ENCODE measurements around the gene LCE7A. TPM values are rescaled to one million over a fixed set of nuclear protein-coding genes. Genes with fewer than 3 reads are reported as not detected.

The LCE7A gene
- polyA plus RNA-seq, 1 donor from 2014 or later = not detected

DNA sequence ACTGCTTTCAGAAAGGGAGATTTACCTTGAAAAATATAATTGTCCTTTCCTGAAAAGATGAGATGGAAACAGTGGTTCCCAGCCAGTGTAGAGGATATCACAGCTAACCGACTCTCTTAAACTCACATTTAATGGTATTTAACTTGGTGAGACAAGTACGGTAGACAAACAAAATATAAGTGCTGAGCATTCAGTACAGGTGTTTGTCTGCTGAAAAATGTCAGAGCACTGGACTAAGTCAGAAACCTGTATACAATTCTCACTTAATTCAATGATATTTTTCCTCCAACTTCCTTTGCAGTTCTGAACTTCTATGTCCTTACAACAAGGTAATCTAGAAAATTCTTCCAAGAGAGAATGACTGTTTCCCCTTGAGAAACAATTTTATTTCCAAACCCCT, 48.1 kb upstream of the LCE7A start, which contains the start of gene LCE1B:
LCE1B (plus strand) TSS at position 301 of the 400 bp plus-strand sequence. CDS start 476 bp downstream, outside the sequence.
- H3K27ac ChIP-seq (ENCODE audit: low read length) = no peak within 1 kb of the TSS
- no peaks in the 10 kb centered on the region for H3K27me3 ChIP-seq (ENCODE audit: insufficient read depth, low read depth, low read length)
- H3K9me2 ChIP-seq (ENCODE audit: insufficient read depth, low read length) = no peaks in the 10 kb centered on the region
- H3K4me3 ChIP-seq (ENCODE audit: low read length) = no peak within 1 kb of the TSS
- no peaks in the 10 kb centered on the region for H3K79me2 ChIP-seq (replicated peaks; ENCODE audit: insufficient read depth, low read length)
- no peaks in the 10 kb centered on the region for H4K20me1 ChIP-seq (ENCODE audit: insufficient read depth)
- H3K36me3 ChIP-seq (ENCODE audit: insufficient read depth, low read length) = no peaks in the 10 kb centered on the region
- no peaks in the 10 kb centered on the region for H3K9me3 ChIP-seq (ENCODE audit: low read length)
- H3K9ac ChIP-seq (ENCODE audit: low read length) = no peak within 1 kb of the TSS
- TF ChIP-seq, protein P1, sequence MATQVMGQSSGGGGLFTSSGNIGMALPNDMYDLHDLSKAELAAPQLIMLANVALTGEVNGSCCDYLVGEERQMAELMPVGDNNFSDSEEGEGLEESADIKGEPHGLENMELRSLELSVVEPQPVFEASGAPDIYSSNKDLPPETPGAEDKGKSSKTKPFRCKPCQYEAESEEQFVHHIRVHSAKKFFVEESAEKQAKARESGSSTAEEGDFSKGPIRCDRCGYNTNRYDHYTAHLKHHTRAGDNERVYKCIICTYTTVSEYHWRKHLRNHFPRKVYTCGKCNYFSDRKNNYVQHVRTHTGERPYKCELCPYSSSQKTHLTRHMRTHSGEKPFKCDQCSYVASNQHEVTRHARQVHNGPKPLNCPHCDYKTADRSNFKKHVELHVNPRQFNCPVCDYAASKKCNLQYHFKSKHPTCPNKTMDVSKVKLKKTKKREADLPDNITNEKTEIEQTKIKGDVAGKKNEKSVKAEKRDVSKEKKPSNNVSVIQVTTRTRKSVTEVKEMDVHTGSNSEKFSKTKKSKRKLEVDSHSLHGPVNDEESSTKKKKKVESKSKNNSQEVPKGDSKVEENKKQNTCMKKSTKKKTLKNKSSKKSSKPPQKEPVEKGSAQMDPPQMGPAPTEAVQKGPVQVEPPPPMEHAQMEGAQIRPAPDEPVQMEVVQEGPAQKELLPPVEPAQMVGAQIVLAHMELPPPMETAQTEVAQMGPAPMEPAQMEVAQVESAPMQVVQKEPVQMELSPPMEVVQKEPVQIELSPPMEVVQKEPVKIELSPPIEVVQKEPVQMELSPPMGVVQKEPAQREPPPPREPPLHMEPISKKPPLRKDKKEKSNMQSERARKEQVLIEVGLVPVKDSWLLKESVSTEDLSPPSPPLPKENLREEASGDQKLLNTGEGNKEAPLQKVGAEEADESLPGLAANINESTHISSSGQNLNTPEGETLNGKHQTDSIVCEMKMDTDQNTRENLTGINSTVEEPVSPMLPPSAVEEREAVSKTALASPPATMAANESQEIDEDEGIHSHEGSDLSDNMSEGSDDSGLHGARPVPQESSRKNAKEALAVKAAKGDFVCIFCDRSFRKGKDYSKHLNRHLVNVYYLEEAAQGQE (IDR thresholded peaks at IDR 0.05; ENCODE audit: borderline replicate concordance) = no peak
- TF ChIP-seq EP300 (conservative IDR thresholded peaks at IDR 0.05; ENCODE audit: poor library complexity, severe bottlenecking) (no peak), EZH2 (IDR thresholded peaks at IDR 0.05; ENCODE audit: borderline replicate concordance, insufficient read depth, low read length, poor library complexity, severe bottlenecking) (no peak), TAF1 (IDR thresholded peaks at IDR 0.05; ENCODE audit: low read depth) (no peak), MXI1 (conservative IDR thresholded peaks at IDR 0.05; ENCODE audit: poor library complexity, severe bottlenecking) (no peak), SMC3 (conservative IDR thresholded peaks at IDR 0.05; ENCODE audit: poor library complexity) (no peak), POLR2AphosphoS5 (IDR thresholded peaks at IDR 0.05) (no peak), RAD21 (conservative IDR thresholded peaks at IDR 0.05) (no peak)
- TF ChIP-seq, protein P2, sequence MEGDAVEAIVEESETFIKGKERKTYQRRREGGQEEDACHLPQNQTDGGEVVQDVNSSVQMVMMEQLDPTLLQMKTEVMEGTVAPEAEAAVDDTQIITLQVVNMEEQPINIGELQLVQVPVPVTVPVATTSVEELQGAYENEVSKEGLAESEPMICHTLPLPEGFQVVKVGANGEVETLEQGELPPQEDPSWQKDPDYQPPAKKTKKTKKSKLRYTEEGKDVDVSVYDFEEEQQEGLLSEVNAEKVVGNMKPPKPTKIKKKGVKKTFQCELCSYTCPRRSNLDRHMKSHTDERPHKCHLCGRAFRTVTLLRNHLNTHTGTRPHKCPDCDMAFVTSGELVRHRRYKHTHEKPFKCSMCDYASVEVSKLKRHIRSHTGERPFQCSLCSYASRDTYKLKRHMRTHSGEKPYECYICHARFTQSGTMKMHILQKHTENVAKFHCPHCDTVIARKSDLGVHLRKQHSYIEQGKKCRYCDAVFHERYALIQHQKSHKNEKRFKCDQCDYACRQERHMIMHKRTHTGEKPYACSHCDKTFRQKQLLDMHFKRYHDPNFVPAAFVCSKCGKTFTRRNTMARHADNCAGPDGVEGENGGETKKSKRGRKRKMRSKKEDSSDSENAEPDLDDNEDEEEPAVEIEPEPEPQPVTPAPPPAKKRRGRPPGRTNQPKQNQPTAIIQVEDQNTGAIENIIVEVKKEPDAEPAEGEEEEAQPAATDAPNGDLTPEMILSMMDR (IDR thresholded peaks at IDR 0.05; ENCODE audit: poor library complexity, severe bottlenecking) = no peak
- H3F3A ChIP-seq (ENCODE audit: insufficient read depth, low read length, poor library complexity, severe bottlenecking) = no peaks in the 10 kb centered on the region
- no peak within 1 kb of the TSS for H2AFZ ChIP-seq (ENCODE audit: low read depth, low read length)
- H3K4me2 ChIP-seq (ENCODE audit: low read length) = no peak within 1 kb of the TSS

DNA sequence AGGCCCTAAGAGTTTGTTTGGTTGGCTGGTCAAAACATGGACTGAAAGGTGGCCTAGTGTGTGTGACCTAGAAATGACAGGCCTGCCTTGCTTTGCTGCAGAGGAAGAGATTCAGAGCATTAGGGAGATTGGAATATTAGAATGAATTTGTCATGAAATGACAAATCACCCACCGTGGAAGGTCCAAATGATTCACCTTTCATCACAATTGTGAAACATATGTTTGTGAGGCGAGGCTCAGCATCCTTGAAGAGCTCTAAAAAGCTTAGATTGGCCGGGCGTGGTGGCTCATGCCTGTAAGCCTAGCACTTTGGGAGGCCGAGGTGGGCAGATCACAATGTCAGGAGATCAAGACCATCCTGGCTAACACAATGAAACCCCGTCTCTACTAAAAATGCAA, 42.5 kb upstream of the LCE7A start:
- H3K9me3 ChIP-seq (ENCODE audit: low read length) = no peaks in the 10 kb centered on the region
- no peaks in the 10 kb centered on the region for H3K36me3 ChIP-seq (ENCODE audit: insufficient read depth, low read length)

More for the DNA sequence above, 42.5 kb upstream of the LCE7A start:
- no peaks in the 10 kb centered on the region for H3K79me2 ChIP-seq (replicated peaks; ENCODE audit: insufficient read depth, low read length)
- no peak for TF ChIP-seq EZH2 (IDR thresholded peaks at IDR 0.05; ENCODE audit: borderline replicate concordance, insufficient read depth, low read length, poor library complexity, severe bottlenecking)
- TF ChIP-seq, protein P1 (IDR thresholded peaks at IDR 0.05; ENCODE audit: borderline replicate concordance) = no peak
- TF ChIP-seq POLR2AphosphoS5 (IDR thresholded peaks at IDR 0.05) = no peak
- no peak for TF ChIP-seq RAD21 (conservative IDR thresholded peaks at IDR 0.05)
- TF ChIP-seq TAF1 (IDR thresholded peaks at IDR 0.05; ENCODE audit: low read depth) = no peak
- H3K4me3 ChIP-seq (ENCODE audit: low read length) = no peak overlapping the region
- no peak overlapping the region for H3K9ac ChIP-seq (ENCODE audit: low read length)
- no peaks in the 10 kb centered on the region for H3F3A ChIP-seq (ENCODE audit: insufficient read depth, low read length, poor library complexity, severe bottlenecking)
- H3K27ac ChIP-seq (ENCODE audit: low read length) = no peak overlapping the region
- H4K20me1 ChIP-seq (ENCODE audit: insufficient read depth) = no peaks in the 10 kb centered on the region
- no peak overlapping the region for H3K4me2 ChIP-seq (ENCODE audit: low read length)
- no peaks in the 10 kb centered on the region for H3K27me3 ChIP-seq (ENCODE audit: insufficient read depth, low read depth, low read length)
- H3K9me2 ChIP-seq (ENCODE audit: insufficient read depth, low read length) = no peaks in the 10 kb centered on the region
- H2AFZ ChIP-seq (ENCODE audit: low read depth, low read length) = no peak overlapping the region

Data from neural cell (in vitro differentiated cells).